ENCODE data around the gene IER5L.

GRCh38 chr9:129128689-129129088 lies 49.4 kb downstream of the IER5L start:
- TF ChIP-seq, protein P1, sequence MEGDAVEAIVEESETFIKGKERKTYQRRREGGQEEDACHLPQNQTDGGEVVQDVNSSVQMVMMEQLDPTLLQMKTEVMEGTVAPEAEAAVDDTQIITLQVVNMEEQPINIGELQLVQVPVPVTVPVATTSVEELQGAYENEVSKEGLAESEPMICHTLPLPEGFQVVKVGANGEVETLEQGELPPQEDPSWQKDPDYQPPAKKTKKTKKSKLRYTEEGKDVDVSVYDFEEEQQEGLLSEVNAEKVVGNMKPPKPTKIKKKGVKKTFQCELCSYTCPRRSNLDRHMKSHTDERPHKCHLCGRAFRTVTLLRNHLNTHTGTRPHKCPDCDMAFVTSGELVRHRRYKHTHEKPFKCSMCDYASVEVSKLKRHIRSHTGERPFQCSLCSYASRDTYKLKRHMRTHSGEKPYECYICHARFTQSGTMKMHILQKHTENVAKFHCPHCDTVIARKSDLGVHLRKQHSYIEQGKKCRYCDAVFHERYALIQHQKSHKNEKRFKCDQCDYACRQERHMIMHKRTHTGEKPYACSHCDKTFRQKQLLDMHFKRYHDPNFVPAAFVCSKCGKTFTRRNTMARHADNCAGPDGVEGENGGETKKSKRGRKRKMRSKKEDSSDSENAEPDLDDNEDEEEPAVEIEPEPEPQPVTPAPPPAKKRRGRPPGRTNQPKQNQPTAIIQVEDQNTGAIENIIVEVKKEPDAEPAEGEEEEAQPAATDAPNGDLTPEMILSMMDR (tag by site-specific recombination; IDR thresholded peaks at IDR 0.05), result no peak
- TF ChIP-seq ZNF521 (tag by site-specific recombination; IDR thresholded peaks at IDR 0.05) (no peak), PBX3 (CRISPR knock-in tag; IDR thresholded peaks at IDR 0.05) (no peak), ZNF274 (IDR thresholded peaks at IDR 0.05; ENCODE audit: low read length) (no peak), ZNF274 (tag by site-specific recombination; IDR thresholded peaks at IDR 0.05; ENCODE audit: borderline replicate concordance) (no peak), ZFP41 (tag by site-specific recombination; IDR thresholded peaks at IDR 0.05; ENCODE audit: borderline replicate concordance) (no peak), ZNF335 (tag by site-specific recombination; conservative IDR thresholded peaks at IDR 0.05) (no peak), ZNF510 (tag by site-specific recombination; IDR thresholded peaks at IDR 0.05; ENCODE audit: insufficient replicate concordance) (no peak)
- TF ChIP-seq, protein P2, sequence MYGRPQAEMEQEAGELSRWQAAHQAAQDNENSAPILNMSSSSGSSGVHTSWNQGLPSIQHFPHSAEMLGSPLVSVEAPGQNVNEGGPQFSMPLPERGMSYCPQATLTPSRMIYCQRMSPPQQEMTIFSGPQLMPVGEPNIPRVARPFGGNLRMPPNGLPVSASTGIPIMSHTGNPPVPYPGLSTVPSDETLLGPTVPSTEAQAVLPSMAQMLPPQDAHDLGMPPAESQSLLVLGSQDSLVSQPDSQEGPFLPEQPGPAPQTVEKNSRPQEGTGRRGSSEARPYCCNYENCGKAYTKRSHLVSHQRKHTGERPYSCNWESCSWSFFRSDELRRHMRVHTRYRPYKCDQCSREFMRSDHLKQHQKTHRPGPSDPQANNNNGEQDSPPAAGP (tag by site-specific recombination; IDR thresholded peaks at IDR 0.05), result no peak
- TF ChIP-seq, protein P3, sequence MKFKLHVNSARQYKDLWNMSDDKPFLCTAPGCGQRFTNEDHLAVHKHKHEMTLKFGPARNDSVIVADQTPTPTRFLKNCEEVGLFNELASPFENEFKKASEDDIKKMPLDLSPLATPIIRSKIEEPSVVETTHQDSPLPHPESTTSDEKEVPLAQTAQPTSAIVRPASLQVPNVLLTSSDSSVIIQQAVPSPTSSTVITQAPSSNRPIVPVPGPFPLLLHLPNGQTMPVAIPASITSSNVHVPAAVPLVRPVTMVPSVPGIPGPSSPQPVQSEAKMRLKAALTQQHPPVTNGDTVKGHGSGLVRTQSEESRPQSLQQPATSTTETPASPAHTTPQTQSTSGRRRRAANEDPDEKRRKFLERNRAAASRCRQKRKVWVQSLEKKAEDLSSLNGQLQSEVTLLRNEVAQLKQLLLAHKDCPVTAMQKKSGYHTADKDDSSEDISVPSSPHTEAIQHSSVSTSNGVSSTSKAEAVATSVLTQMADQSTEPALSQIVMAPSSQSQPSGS (tag by site-specific recombination; IDR thresholded peaks at IDR 0.05; ENCODE audit: low read depth), result no peak
